ENCODE data around the gene AJM1. TPM values are rescaled to one million over a fixed set of nuclear protein-coding genes. Genes with fewer than 3 reads are reported as not detected.

The AJM1 gene
- total RNA-seq, 4 donors from 2014 or later: 1.4 to 2.9 (median 1.6) TPM

- TF ChIP-seq CTCF (IDR thresholded peaks at IDR 0.05): no peak
- no peak for TF ChIP-seq POLR2A (IDR thresholded peaks at IDR 0.05)
Measured at GRCh38 chr9:136807281-136808074, 34.8 kb upstream of the AJM1 start, which contains the start of gene RABL6. RABL6 (plus strand) TSS chr9:136807948; CDS start chr9:136808197, 249 bp downstream.

GRCh38 chr9:136808075-136808805 lies 34.0 kb upstream of the AJM1 start:
- 0 to 1% methylated on average over 20 to 54 of the region's 93 CpGs for WGBS, 2 donors
- peak overlapping the region; percentile 97 for H3K4me3 ChIP-seq (ENCODE audit: low read depth, poor library complexity, severe bottlenecking)
- no peak for TF ChIP-seq POLR2A (IDR thresholded peaks at IDR 0.05)
- TF ChIP-seq CTCF (IDR thresholded peaks at IDR 0.05): no peak
- no peak for DNase-seq (ENCODE audit: low spot score in 2 of 2)
- intact Hi-C loops (cut with DNase I; ENCODE audit: low total_unique reads): no loop called here

More at GRCh38 chr9:136807281-136808074, 34.8 kb upstream of the AJM1 start, which contains the start of gene RABL6:
- 1% methylated on average over 19 to 51 of the region's 96 CpGs for WGBS, 2 donors
- DNase-seq (ENCODE audit: low spot score in 2 of 2): peak in 1 of 2 donors; percentile 94
- intact Hi-C loops (cut with DNase I; ENCODE audit: low total_unique reads): no loop called here
- peak within 1 kb of the TSS; percentile 97 for H3K4me3 ChIP-seq (ENCODE audit: low read depth, poor library complexity, severe bottlenecking)

DNA sequence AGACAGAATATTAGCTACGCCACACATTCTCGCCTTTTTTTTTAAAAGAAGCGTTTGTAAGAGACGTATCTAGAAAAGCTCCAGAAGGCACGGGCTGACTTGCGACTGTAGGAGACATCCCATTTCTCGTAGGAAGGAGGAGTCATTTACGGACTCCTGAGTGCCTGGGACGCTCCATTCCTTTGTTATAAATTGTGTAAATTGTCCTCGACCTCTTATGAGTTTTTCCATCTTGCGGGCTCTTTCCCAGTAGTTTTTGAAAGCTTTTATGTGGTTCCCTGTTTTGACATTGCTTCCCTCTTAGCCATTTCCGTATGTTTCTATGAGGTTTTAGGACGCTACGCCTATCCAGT lies 33.5 kb upstream of the AJM1 start:
- WGBS, 2 donors: 2 to 3% methylated on average over 14 of the region's 14 CpGs

DNA sequence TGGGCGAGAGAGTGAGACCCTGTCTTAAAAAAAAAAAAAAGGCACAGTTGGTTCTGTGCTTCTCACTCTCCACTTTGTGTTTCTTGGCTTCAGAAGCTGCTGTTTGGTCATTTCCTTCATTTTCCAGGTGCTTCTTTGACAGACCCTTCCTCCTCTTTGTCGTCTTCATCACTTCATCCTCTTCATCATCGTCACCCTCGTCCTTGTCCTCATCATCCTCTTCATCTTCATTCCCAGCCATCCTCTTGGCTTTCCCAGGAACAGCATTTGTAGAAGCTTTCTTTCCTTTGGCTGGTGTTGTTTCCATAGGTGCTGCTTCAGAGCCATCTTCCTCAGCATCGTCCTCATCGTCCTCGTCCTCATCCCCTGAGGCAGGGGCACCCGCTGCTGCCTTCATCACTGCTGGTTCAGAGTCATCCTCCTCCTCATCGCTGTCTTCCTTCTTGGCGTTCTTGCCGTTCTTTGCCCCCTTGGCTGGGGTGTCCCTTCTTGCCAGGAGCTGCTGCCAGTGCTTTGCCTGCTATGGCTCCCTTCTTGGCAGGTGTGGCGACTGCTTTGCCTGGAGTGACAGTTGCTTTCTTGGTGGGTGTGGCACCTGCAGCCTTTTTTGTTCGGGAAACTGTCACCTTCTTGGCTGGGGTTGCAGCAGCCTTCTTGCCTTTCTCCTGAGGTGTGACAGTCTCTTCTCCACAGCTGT lies 27.4 kb upstream of the AJM1 start:
- DNase-seq (ENCODE audit: low spot score in 2 of 2): no peak
- intact Hi-C loops (cut with DNase I; ENCODE audit: low total_unique reads): no loop called here
- no peak for TF ChIP-seq CTCF (IDR thresholded peaks at IDR 0.05)
- TF ChIP-seq POLR2A (IDR thresholded peaks at IDR 0.05): no peak
- 87 to 90% methylated on average over 13 of the region's 13 CpGs for WGBS, 2 donors
- H3K4me3 ChIP-seq (ENCODE audit: low read depth, poor library complexity, severe bottlenecking): no peak overlapping the region

More for the DNA sequence above, 33.5 kb upstream of the AJM1 start:
- no peak for DNase-seq (ENCODE audit: low spot score in 2 of 2)
- intact Hi-C loops (cut with DNase I; ENCODE audit: low total_unique reads): no loop called here
- TF ChIP-seq POLR2A (IDR thresholded peaks at IDR 0.05): no peak
- no peak for TF ChIP-seq CTCF (IDR thresholded peaks at IDR 0.05)
- H3K4me3 ChIP-seq (ENCODE audit: low read depth, poor library complexity, severe bottlenecking): peak overlapping the region; percentile 97

DNA sequence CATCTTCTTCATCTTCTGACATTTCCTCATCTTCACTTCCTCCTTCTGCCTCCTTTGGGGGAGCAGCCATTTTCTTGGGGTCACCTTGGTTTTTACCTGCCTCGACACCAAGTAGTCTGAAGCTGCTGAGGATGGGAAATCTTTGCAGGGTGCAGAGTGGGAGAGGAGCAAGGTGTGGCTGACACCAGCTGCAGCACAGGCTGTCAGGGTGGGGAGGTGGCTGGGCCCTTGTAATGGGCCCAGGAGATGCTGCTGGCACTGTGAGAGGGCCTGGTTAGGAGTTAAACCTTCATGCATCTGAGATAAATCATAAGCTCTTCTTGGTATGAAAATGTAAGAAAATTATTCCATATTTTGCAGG lies 26.9 kb upstream of the AJM1 start:
- 0 to 45% methylated on average over 1 of the region's 1 CpG for WGBS, 2 donors
- intact Hi-C loops (cut with DNase I; ENCODE audit: low total_unique reads): no loop called here
- TF ChIP-seq POLR2A (IDR thresholded peaks at IDR 0.05): no peak
- TF ChIP-seq CTCF (IDR thresholded peaks at IDR 0.05): no peak
- DNase-seq (ENCODE audit: low spot score in 2 of 2): no peak
- no peak overlapping the region for H3K4me3 ChIP-seq (ENCODE audit: low read depth, poor library complexity, severe bottlenecking)
